NCI-H2227 (cell line): ENCODE measurements around the gene CD3D.
"Not testable (repeated sequence)": the region's sequence is repeated elsewhere in the genome, so short reads cannot be mapped to it uniquely, and the experiment has no call there.

ENCODE experiments used
- DNase-seq: peaks from one replicate; lab custom pipeline; 2025; ENCODE audit not compliant: unreplicated experiment; lab: John Stamatoyannopoulos, UW

The CD3D gene

GRCh38 chr11:118339281-118339961 is 3.1 kb downstream of the CD3D start:
- DNase-seq: no peak

- DNase-seq: no peak
Observed at GRCh38 chr11:118338637-118339061, 3.9 kb downstream of the CD3D start.

- DNase-seq: no peak
Observed at GRCh38 chr11:118334745-118335144, 7.8 kb downstream of the CD3D start.

GRCh38 chr11:118328745-118329144 is 13.8 kb downstream of the CD3D start:
- no peak for DNase-seq

GRCh38 chr11:118325283-118325682 is 17.2 kb downstream of the CD3D start:
- no peak for DNase-seq

GRCh38 chr11:118322721-118323120 is 19.8 kb downstream of the CD3D start:
- DNase-seq: no peak

GRCh38 chr11:118321386-118322082 is 21.0 kb downstream of the CD3D start:
- DNase-seq: no peak

GRCh38 chr11:118320515-118320914 is 22.0 kb downstream of the CD3D start:
- no peak for DNase-seq

- no peak for DNase-seq
Observed at GRCh38 chr11:118319337-118319707, 23.2 kb downstream of the CD3D start.

GRCh38 chr11:118318581-118319336 is 23.7 kb downstream of the CD3D start:
- DNase-seq: no peak

- DNase-seq: no peak
Observed at GRCh38 chr11:118318124-118318523, 24.4 kb downstream of the CD3D start.

- DNase-seq: no peak
Observed at GRCh38 chr11:118314988-118315411, 27.5 kb downstream of the CD3D start.

- DNase-seq: no peak
Observed at GRCh38 chr11:118313242-118313641, 29.3 kb downstream of the CD3D start.

- no peak for DNase-seq
Observed at GRCh38 chr11:118312328-118312727, 30.2 kb downstream of the CD3D start.

GRCh38 chr11:118311518-118311917 is 31.0 kb downstream of the CD3D start:
- no peak for DNase-seq

- DNase-seq: no peak
Observed at GRCh38 chr11:118310781-118311485, 31.6 kb downstream of the CD3D start.

- no peak for DNase-seq
Observed at GRCh38 chr11:118310271-118310670, 32.2 kb downstream of the CD3D start.

- not testable (repeated sequence) for DNase-seq
Observed at GRCh38 chr11:118308995-118309528, 33.4 kb downstream of the CD3D start.

GRCh38 chr11:118306556-118306955 is 35.9 kb downstream of the CD3D start:
- no peak for DNase-seq

- no peak for DNase-seq
Observed at GRCh38 chr11:118305726-118306125, 36.8 kb downstream of the CD3D start.
